Measurements from ENCODE around the gene LRP4. TPM values are rescaled to one million over a fixed set of nuclear protein-coding genes. Genes with fewer than 3 reads are reported as not detected.

The LRP4 gene
- total and polyA plus RNA-seq, 2 of the 4 experiments (the other 2 are of a cell fraction) = 4.1 to 5.8 TPM

GRCh38 chr11:46860218-46860617 is 58.1 kb downstream of the LRP4 start:
- H4K8ac ChIP-seq (ENCODE audit: low read depth in 2 of 2, low read length in 2 of 2) = no peak overlapping the region
- H3K9me1 ChIP-seq (ENCODE audit: insufficient read depth, low read length) = peaks cover 4% of the 10 kb centered on the region; the same call in 1 of the 2 replicates
- 100% methylated on average over 1 of the region's 4 CpGs; no CpG with 5 or more reads in 1 of the 2 experiments for WGBS, 2 experiments (ENCODE audit: extremely low coverage in 2 of 2, insufficient read length in 1 of 2)
- no peak overlapping the region for H2BK120ac ChIP-seq (ENCODE audit: low read depth, low read length)
- no peak overlapping the region for H2AK9ac ChIP-seq (replicated peaks; ENCODE audit: low read depth, low read length, poor library complexity)
- no peak overlapping the region for H2BK5ac ChIP-seq (ENCODE audit: low read depth, low read length, poor library complexity, severe bottlenecking)
- H3K27me3 ChIP-seq (ENCODE audit: control insufficient read depth, insufficient read depth, low read length) = no peaks in the 10 kb centered on the region
- no peak overlapping the region for H4K5ac ChIP-seq (ENCODE audit: low read depth, low read length)
- dilution Hi-C loops (cut with HindIII; ENCODE audit: low sequenced_read_pairs, unreplicated experiment) (no loop called here), in situ Hi-C loops (cut with MboI; ENCODE audit: low sequenced_read_pairs) (no loop called here), intact Hi-C loops (cut with micrococcal nuclease) (no loop called here)
- DNase-seq (no peak), ATAC-seq (ENCODE audit: low read depth) (no peak)
- H3K27ac ChIP-seq (ENCODE audit: insufficient read depth, low read length) = no peak overlapping the region
- POLR2A ChIA-PET (ENCODE audit: unreplicated experiment) = no interaction called here
- H2BK15ac ChIP-seq (ENCODE audit: low read depth, low read length) = no peak overlapping the region
- no peak overlapping the region for H2BK20ac ChIP-seq (ENCODE audit: low read depth, low read length)
- no peak overlapping the region for H4K91ac ChIP-seq (ENCODE audit: insufficient read depth, low read depth, low read length)
- H3K9me3 ChIP-seq (ENCODE audit: control insufficient read depth, insufficient read depth, low read length) = peaks cover 3% of the 10 kb centered on the region; the same call in 1 of the 2 replicates
- H3K4me2 ChIP-seq (ENCODE audit: low read depth, low read length) = no peak overlapping the region
- H3K4me1 ChIP-seq (ENCODE audit: control insufficient read depth, insufficient read depth, low read length) = peaks cover 4% of the 10 kb centered on the region; the same call in 1 of the 2 replicates
- H3K4ac ChIP-seq (ENCODE audit: low read depth, low read length) = no peak overlapping the region
- no peaks in the 10 kb centered on the region; a peak in 1 of 4 replicates for H3K79me1 ChIP-seq (ENCODE audit: low read depth in 1 of 2, low read length in 2 of 2)
- H3K56ac ChIP-seq (ENCODE audit: extremely low read depth, insufficient read depth, low read length) = no peak overlapping the region
- H3K18ac ChIP-seq (ENCODE audit: low read depth, low read length) = no peak overlapping the region
- TF ChIP-seq RAD21 (IDR thresholded peaks at IDR 0.05; ENCODE audit: low read length) (no peak), FOS (IDR thresholded peaks at IDR 0.05; ENCODE audit: low read depth, low read length) (no peak), CHD1 (IDR thresholded peaks at IDR 0.05; ENCODE audit: low read depth, low read length) (no peak), MAFK (IDR thresholded peaks at IDR 0.05; ENCODE audit: low read depth, low read length) (no peak), CTCF (conservative IDR thresholded peaks at IDR 0.05; ENCODE audit: low read depth, low read length) (no peak), CEBPB (IDR thresholded peaks at IDR 0.05; ENCODE audit: low read depth, low read length) (no peak), NFE2L2 (IDR thresholded peaks at IDR 0.05; ENCODE audit: low read depth, low read length) (no peak), RFX5 (IDR thresholded peaks at IDR 0.05; ENCODE audit: low read depth, low read length) (no peak), ELK1 (IDR thresholded peaks at IDR 0.05; ENCODE audit: borderline replicate concordance, low read depth, low read length) (no peak), SMC3 (IDR thresholded peaks at IDR 0.05; ENCODE audit: low read depth, low read length) (no peak), BHLHE40 (IDR thresholded peaks at IDR 0.05; ENCODE audit: low read depth, low read length) (no peak), MXI1 (IDR thresholded peaks at IDR 0.05; ENCODE audit: borderline replicate concordance, low read depth, low read length) (no peak), MAZ (IDR thresholded peaks at IDR 0.05; ENCODE audit: borderline replicate concordance, low read depth, low read length) (no peak), POLR2A (IDR thresholded peaks at IDR 0.05; ENCODE audit: low read depth, low read length) (no peak), RCOR1 (IDR thresholded peaks at IDR 0.05; ENCODE audit: insufficient replicate concordance, low read length) (no peak)
- TF ChIP-seq, protein P1, sequence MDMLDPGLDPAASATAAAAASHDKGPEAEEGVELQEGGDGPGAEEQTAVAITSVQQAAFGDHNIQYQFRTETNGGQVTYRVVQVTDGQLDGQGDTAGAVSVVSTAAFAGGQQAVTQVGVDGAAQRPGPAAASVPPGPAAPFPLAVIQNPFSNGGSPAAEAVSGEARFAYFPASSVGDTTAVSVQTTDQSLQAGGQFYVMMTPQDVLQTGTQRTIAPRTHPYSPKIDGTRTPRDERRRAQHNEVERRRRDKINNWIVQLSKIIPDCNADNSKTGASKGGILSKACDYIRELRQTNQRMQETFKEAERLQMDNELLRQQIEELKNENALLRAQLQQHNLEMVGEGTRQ (IDR thresholded peaks at IDR 0.05; ENCODE audit: low read depth, low read length) = no peak
- no peak overlapping the region for H2AFZ ChIP-seq (replicated peaks; ENCODE audit: low read length, poor library complexity)
- no peak overlapping the region for H2AK5ac ChIP-seq (ENCODE audit: low read depth, low read length)
- H3K36me3 ChIP-seq (ENCODE audit: control insufficient read depth, insufficient read depth, low read length) = peaks cover 2% of the 10 kb centered on the region; the same call in 1 of the 2 replicates
- no peak overlapping the region for H3K9ac ChIP-seq (ENCODE audit: low read depth, low read length)
- no peak overlapping the region for H3K23ac ChIP-seq (ENCODE audit: low read depth, low read length)
- no peak overlapping the region for H3K4me3 ChIP-seq (ENCODE audit: insufficient read depth, low read depth, low read length)
- BruUV-seq (replicated peaks) = no TSS peak
- no peaks in the 10 kb centered on the region for H4K20me1 ChIP-seq (ENCODE audit: insufficient read depth, low read length)
- CTCF ChIA-PET = no interaction called here
- no peak overlapping the region for H3K14ac ChIP-seq (replicated peaks; ENCODE audit: low read depth, low read length)
